NOMO-1 treated with dmso at 0.1 percent for 144 hours (cell line): ENCODE results near the gene C11orf42.

Experiments used
- DNase-seq: peaks from one replicate; lab custom pipeline; 2025; ENCODE audit not compliant: unreplicated experiment; lab: John Stamatoyannopoulos, UW

Gene C11orf42, protein sequence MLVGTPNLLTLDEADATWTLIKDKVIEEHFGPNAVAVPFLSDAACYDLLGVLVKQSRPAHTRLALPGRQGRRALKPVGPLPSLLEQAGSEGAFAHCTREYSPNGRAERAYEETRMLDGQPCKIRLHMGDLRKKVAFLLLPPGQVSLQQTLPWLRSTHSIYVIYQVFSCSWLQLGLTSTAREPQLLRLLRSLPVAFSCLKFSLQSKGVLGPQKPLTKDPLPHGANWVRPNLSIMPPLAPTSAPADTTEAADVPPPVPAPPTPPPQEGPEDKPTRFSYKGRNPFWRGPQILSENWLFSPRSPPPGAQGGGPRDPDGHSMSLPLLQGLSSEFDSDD

DNA sequence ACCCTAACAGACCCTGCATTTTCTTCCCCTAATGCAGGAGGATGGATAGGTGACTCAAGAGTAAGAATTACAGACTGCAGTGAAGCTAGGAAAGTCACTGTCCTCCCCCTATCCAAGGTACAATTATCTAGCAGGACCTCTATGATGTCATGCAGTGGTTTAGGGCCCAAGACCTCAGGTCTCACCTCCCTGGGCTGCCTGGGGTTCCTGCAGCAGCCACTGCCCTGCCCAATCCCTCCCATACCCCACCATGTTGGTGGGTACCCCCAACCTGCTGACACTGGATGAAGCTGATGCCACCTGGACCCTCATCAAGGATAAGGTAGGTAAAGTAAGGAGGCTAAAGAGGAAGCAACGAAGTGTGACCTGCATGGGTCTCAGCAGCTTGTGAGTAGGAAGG is at the start of gene C11orf42:
Gene C11orf42, plus strand, starts transcription at position 192 of the 400 bp plus-strand sequence. Its CDS starts 59 bp downstream, at position 251.
- no peak for DNase-seq

DNA sequence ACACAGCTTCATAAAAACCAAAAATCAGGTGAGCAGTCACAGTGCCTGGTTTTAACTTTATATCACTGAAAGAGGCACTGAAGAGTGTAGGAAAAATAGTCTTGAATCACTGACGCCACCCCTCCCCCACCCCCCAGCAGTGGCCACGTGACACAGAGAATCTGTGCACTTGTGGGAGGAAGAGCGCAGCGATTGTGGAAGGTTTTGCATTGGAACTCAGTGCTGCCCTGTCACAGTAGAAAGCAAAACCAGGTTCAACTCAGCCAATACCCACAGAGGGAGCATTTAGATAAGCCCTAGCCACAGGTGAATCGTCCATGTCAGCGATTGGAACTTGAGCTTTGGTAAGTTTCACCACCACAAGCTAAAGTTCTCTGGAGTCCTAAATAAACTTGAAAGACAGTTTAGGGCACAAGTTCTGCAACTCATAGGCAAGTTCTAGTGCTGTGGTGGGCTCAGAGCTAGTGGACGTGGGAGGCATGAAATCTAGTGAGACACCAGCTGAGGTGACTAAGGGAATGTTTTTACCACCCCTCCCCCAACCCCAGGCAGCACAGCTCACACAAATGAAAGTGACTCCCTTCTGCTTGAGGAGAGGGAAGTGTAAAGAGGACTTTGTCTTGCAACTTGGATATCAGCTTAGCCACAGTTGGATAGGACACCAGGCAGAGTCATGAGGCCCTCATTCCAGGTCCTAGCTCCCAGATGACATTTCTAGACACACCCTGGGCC is 48.6 kb upstream of the C11orf42 start:
- DNase-seq = peak; percentile 30

DNA sequence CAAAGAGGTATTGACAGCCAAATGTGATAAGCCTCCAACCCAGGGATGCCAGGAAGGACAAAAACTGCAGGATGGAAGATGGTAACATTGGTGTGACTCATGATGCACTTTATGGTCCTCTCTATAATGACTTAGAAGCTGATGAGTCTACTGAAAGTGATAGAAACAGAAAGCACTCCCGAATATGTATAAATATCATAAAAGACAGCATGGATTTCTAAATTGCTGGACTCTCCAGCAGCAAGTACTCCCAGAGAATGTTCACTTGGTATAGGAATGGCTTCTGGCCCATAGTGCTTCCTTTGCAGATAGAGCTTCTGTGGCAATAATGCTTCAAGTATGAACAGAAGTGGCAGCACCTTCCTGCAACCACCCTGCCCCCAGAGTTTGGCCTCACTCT is 35.1 kb upstream of the C11orf42 start, which contains the start of gene OR52B2:
Gene OR52B2, minus strand, starts transcription at position 101 of the 400 bp plus-strand sequence. Its CDS starts 0 bp downstream, at position 101.
- no peak for DNase-seq

DNA sequence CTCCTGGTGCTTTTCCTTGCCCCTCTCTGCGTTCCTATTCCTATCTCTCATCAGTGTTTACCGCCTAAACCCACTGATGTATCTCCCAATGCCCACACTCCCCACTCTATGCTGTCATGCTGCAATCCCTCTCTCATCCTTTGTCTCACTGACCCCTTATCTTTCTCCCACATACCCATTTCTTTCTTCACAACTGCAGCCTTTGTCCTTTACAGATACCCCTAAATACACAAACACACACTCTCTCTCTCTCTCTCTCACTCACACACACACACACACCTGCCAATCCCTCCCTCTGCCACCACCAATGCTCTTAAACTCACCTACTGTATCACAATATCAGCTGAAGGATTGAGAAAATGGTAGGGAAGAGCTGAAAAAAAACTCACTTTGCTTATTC is 29.9 kb upstream of the C11orf42 start:
- no peak for DNase-seq

DNA sequence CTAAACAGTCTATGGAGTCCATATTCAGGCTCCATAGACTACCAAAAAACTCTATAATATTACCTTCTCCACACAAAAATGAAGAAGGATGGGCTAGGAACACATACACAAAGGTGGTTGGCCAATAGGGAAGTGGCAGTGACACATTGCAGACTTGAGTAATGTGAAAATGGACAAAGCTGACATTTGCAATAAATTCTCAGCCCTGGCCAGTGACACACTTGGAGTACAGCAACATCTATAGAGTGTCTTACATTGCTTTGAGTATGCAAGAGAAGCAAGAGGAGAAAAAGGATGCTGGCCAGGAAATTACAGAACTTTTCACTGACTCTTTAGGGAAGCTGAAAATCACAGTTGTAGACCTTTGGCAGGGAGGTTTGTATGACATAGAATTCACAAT is 13.6 kb upstream of the C11orf42 start:
- DNase-seq = peak; percentile 56

DNA sequence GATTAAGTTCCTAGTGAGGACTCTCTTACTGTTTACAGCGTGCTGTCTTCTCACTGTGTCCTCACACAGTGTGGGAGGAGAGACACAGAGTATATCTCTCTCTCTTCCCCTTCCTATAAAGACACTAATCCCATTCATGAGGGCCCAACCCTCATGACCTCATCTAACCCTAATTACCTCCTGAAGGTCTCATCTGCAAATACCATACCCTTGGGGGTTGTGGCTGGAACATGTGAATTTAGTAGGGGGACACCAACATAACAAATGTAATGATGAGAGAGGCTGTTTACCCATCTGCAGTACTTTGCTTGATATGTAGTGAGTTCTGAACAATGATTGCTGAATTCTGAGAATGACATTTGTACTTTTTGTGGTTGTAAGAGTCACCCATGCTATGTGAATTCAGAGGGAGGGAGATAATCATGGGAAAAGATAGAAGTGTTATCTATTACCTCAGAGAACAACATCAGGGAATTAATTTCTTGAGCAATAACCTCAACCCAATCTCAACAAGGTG is 11.2 kb upstream of the C11orf42 start:
- DNase-seq = no peak

DNA sequence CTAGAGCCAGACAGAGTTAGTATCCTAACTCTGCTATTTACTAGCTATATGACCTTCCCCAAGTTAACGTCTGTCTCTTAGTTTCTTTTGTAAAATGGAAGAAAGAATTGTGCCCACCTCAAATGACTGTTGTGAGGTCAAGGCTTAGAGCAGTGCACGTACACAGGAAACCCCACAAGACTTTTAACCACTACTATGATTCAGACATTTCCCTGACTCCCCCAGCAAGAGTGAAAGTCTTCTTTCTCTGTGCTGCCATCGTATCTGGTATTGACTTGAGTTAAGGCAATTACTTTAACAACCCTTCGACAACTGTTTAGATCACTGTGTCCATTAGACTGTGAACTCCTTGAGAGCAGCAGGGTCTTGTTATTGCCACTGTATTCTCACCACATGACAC is 9.0 kb upstream of the C11orf42 start:
- no peak for DNase-seq

DNA sequence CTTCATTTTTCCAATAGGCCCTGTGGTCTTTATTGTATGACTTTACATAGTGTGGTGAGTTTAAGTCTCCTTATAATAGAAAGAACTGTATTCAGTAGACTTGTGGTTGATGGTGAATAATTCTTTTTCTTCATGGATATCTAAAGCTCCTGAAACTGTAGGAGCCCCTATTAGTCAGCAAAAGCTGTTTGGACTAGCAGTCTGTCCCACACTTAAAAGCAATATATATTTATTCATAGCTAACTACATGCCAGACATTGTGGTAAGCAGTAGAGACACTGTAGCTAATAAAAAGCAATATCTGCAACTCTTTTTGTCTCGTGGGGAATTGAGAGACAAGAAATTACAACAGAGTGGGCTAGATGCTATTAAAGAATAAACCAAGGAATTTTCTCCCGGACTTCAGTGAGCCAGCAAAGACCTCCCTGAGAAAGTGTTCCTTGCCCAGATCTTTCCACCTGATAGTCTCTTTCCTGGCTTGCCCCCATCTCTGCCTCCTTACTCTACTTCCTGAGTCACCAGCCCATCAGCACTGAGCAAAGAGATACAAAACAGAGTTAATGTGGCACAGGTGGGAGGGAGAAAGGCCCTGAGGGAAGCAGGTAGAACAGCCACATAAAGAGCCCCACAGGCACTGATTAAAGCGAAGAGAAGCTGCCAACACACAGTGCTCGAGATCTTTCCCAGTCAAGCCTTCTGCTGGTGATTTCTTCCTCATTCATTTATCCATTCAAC is 7.7 kb upstream of the C11orf42 start:
- DNase-seq = no peak

DNA sequence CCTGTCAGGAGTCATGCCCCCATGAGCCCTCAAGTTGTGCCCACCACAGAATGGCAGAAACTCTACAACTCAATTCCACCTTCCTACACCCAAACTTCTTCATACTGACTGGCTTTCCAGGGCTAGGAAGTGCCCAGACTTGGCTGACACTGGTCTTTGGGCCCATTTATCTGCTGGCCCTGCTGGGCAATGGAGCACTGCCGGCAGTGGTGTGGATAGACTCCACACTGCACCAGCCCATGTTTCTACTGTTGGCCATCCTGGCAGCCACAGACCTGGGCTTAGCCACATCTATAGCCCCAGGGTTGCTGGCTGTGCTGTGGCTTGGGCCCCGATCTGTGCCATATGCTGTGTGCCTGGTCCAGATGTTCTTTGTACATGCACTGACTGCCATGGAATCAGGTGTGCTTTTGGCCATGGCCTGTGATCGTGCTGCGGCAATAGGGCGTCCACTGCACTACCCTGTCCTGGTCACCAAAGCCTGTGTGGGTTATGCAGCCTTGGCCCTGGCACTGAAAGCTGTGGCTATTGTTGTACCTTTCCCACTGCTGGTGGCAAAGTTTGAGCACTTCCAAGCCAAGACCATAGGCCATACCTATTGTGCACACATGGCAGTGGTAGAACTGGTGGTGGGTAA is 6.1 kb upstream of the C11orf42 start, which contains the start of gene OR52W1:
Gene OR52W1, plus strand, starts transcription at position 51 of the 637 bp plus-strand sequence. Its CDS starts 0 bp downstream, at position 51.
- no peak for DNase-seq

DNA sequence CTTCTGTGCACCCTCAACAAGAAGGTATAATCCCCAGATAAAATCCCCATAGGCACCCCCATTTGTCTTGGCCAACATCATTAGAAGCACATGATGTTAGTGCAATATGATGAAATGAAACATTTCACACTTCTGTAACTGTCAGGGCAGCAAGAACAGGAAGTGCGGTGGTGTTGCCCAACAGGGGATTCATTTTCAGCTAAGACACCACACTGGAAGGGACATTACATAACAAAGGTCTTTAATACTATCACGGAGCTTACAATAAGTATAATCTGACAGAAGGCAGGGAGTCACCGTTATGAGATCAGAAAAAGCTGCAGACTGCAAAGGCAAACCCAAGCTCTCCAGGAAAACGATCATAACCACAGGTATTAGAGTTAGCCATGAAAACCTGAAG is 4.4 kb upstream of the C11orf42 start:
- DNase-seq = peak; percentile 84

DNA sequence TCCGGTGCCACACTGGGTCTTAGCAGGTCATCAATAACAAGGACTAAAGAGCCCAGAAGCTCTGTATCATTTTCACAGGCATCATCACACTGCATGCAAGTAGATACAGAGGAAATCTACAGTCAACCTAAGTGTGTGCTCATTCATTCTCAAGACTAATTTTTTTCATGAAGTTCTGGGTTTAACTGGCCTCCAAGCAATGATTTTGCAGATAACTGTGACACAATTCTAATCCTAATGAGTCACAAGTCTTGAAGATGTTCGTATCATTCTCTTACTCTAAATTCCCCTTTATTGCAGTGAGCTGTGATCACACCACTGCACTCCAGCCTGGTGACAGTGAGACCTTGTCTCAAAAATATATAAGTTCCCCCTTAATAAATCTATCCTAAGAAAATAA is 3.9 kb upstream of the C11orf42 start:
- peak; percentile 56 for DNase-seq

DNA sequence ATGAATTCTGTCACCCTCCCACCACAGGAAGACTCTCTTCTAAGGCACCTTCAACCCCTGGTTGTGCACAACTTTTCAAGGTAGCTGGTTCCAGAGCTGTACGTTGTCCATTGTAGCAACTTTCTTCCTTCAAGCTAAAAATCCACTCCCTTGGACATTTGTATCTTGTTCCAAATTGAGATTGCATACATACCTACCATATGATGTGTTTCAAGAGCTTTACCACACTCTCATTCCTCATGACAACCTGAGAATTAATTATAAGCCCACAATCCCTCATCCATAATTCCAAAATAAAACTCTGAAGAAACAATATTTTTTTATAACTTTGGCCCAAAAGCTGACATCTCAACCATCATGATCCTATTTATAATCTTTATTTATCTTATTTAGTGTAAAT is 3.3 kb upstream of the C11orf42 start:
- DNase-seq = no peak

DNA sequence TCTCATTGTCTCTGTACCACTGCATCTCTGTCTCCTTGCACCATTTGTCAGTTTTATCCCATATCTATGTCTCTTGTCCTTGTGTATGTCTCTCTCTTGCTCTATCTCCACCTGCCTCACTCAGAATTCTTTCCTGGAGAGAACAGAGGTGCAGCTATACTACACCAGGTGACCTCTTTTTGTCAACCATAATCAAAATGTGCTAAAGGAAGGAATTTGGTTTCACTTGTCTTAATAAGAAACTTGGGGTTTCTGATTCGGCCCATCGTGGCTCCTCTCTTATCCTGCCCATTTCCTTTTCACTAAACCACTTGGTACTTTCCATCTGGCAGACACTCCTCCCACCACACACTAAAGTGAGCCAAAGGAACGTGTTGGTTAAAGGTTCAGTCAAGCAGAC is 2.0 kb upstream of the C11orf42 start:
- DNase-seq = no peak

DNA sequence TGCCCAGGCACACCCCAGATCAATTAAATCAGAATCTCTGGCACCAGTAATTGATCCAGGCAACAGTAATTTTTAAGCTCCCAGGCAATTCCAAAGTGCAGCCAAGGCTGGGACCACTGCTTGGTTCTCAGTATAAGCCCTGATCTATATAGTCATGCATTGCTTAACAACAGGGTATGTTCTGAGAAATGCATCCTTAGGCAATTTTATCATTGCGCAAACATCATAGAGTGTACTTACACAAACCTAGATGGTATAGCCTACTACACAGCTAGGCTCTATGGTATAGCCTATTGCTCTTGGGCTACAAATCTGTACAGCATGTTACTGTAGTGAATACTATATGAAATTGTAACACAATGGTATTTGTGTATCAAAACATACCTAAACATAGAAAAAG is 651 bp upstream of the C11orf42 start:
- peak; percentile 55 for DNase-seq

DNA sequence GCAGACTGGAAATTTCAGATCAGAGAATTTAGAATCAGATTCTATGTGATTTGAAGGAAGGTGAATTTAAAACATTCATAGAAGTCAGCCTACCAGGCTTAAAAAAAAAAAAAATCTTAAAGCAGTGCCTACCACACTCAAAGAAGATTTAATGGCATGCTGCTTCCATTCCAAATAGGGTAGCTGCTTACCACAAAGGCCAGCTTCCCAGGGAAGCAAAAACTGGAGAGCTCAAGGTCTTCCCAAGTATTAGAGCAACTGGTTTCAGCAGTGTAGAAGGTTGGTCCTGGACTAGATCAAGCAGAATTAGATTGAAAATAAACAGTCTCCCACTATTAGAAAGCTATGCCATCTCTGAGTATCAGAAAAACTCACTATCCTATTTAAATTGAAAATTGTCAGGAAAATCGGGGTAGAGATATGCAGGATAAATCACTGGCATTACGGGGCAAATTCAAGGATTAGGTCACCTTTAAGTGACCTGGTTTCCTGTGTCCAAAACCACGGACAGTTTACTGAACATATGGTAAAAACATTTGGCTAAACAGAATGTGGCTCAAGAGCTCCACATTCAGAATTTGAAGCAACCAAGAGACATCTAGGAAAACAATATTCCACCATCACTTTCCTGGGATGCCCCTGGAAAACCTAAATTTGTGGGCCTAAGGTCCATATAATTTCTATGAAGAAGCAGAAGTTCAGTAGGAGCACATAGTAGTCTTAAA is 1.3 kb downstream of the C11orf42 start:
- DNase-seq = no peak

DNA sequence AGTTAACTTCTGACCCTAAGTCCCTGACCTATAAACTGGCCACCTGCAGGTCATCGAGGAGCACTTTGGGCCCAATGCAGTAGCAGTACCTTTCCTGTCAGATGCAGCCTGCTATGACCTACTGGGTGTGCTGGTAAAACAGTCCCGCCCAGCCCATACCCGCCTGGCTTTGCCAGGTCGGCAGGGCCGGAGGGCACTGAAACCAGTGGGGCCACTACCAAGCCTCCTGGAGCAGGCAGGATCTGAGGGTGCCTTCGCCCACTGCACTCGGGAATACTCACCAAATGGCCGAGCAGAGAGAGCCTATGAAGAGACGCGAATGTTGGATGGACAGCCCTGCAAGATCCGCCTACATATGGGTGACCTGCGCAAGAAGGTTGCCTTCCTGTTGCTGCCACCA is 4.4 kb downstream of the C11orf42 start:
- DNase-seq = no peak

DNA sequence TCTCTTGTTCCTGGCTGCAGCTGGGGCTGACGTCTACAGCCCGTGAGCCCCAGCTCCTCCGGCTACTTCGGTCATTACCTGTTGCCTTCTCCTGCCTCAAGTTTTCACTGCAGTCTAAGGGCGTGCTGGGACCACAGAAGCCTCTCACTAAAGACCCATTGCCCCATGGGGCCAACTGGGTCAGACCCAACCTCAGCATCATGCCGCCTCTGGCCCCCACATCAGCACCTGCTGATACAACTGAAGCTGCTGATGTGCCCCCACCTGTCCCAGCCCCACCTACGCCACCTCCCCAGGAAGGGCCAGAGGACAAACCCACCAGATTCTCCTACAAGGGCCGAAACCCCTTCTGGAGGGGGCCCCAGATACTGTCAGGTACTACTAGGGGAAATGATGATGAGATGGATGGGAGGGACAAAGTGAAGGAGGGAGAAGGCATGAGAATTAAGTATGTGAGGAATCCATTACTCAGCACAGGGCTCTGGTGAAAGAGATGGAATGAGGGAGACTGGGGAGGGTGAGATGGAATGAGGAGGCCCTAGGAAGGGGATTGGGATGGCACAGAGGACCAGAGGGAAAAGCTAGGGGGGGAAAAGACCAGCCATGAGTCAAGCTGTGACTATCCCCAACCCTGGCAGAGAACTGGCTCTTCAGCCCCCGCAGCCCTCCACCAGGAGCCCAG is 5.1 kb downstream of the C11orf42 start:
- DNase-seq = no peak

DNA sequence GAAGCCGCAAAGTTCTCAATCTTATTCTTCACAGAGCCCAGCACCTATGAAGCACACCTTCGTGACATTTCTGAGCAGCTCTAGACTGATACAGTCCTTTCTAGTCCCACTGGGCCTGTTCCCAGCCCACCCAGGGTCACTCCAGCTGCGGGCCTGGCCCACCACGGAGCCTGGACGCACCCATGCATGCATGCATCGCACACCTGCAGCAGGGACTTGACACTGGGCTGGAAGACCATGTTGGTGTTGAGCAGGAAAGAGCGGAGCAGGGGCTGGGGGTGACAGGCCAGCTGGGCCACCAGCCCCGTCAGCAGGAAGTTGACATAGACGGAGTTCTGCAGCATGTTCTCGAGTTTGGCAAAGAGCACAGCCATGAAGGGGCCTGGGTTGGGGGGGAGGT is 9.2 kb downstream of the C11orf42 start:
- no peak for DNase-seq

DNA sequence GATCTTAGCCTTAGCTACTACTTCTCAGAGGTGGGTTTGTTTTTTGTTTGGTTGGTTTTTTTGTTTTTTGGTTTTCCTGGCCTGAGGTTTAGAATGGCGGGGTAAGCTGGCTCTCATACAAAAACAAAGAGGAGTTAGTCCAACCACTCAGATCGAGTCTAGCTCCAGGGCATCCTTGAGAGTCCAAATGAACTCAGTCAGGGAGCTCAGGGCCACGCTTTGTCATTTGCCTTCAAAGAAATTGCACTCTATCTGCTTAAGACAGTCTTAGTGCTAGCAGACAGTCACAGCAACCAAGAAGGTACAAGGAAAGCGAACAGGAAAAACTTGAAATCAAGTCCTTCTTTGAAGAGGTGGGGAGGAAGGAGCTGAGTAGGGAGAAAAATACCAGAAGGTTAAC is 11.1 kb downstream of the C11orf42 start:
- DNase-seq = no peak

DNA sequence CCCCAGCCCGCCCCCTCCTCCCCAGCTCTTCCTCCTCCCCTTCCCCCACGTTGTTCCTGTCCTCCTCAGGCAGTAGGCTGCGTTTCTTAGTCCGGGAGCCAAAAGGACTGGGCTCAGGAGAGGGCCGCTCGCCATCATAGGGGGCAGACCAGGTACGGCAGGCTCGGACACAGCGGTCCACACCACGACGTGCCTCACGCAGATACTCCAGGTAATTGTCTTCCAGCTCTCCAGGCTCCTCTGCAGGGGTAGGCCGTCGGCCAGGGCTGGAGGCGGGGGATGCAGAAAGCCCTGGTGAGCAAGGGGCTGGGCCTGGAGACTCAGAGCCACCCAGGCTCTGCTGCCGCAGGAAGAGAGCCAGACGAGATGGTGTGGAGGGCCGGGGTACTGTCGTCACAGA is 12.4 kb downstream of the C11orf42 start:
- DNase-seq = no peak
